Activated CD8-positive, alpha-beta T cell treated with anti-CD3 and anti-CD28 coated beads for 36 hours (primary cell): ENCODE measurements around the gene PML. TPM values are rescaled to one million over a fixed set of nuclear protein-coding genes. Genes with fewer than 3 reads are reported as not detected.

Experiments used
- ATAC-seq: fragments of 200-7000 bp; cut with Tn5 transposase; one replicate; pipeline ENCODE4 v1.10.0; 2021; ENCODE audit warnings: mild to moderate bottlenecking, moderate library complexity
- CTCF ChIA-PET: fragments of 350-600 bp; sonication (Branson Sonifier 250); formaldehyde crosslinking; loops from one replicate; lab custom pipeline; 2021; ENCODE audit warnings: antibody characterized with exemption; lab: Charles Lee
- POLR2A ChIA-PET: fragments of 350-600 bp; sonication (Branson Sonifier 250); formaldehyde crosslinking; loops from one replicate; lab custom pipeline; 2021; ENCODE audit warnings: antibody characterized with exemption; lab: Charles Lee
- DNase-seq: peaks from one replicate; pipeline ENCODE4 v3.0.0-alpha.2; 2020
- H3K27ac Mint-ChIP-seq: one replicate; pipeline ENCODE4 v1.8.0; 2021; ENCODE audit warnings: mild to moderate bottlenecking, mixed read lengths
- H3K27me3 Mint-ChIP-seq: one replicate; pipeline ENCODE4 v1.8.0; 2021; ENCODE audit warnings: mixed read lengths
- H3K36me3 Mint-ChIP-seq: one replicate; pipeline ENCODE4 v1.8.0; 2021; ENCODE audit warnings: low read depth, mixed read lengths
- H3K4me1 Mint-ChIP-seq: one replicate; pipeline ENCODE4 v1.8.0; 2021; ENCODE audit warnings: low read depth, mixed read lengths
- H3K4me3 Mint-ChIP-seq: one replicate; pipeline ENCODE4 v1.8.0; 2021; ENCODE audit warnings: mild to moderate bottlenecking, moderate library complexity, mixed read lengths
- H3K9me3 Mint-ChIP-seq: one replicate; pipeline ENCODE4 v1.8.0; 2021; ENCODE audit warnings: mixed read lengths
- CTCF ChIP-seq: fragments of 200-600 bp; IDR thresholded peaks from one replicate; pipeline ENCODE4 v1.8.0; 2022; ENCODE audit warnings: antibody characterized with exemption, mild to moderate bottlenecking
- intact Hi-C: fragments of 100-400 bp; cut with micrococcal nuclease; formaldehyde crosslinking; loops from one replicate; pipeline ENCODE4 v1.10.0; 2022
- total RNA-seq, 2 experiments: library from RNA; stranded (reverse); gene quantifications; one replicate each; pipeline ENCODE4 v1.2.3, GENCODE V29; 2021

The PML gene
- 10 to 100 TPM; 48.8 to 49.6 TPM for total RNA-seq

GRCh38 chr15:73994413-73994883 is at the start of gene PML:
PML (plus strand) TSS chr15:73994716; CDS start chr15:73994813, 97 bp downstream.
- CTCF ChIA-PET, result interaction anchor here (0.9 to 11.4 kb wide), 9 partner anchors 10 to 54 kb away, joined by 3 to 106 read pairs (median 5); no protein-coding TSS in a partner anchor
- Mint-ChIP-seq H3K9me3 (no peaks in the 10 kb centered on the region), H3K4me3 (peak within 1 kb of the TSS; percentile 91), H3K27ac (peak within 1 kb of the TSS; percentile 93), H3K4me1 (peaks cover 55% of the 10 kb centered on the region), H3K36me3 (peaks cover 28% of the 10 kb centered on the region), H3K27me3 (no peaks in the 10 kb centered on the region)
- ATAC-seq (peak; percentile 89), DNase-seq (peak; percentile 98)
- POLR2A ChIA-PET, result interaction anchor here (1.1 to 2.9 kb wide), 4 partner anchors 12 to 36 kb away, joined by 3 to 24 read pairs (median 9); no protein-coding TSS in a partner anchor
- TF ChIP-seq CTCF, result no peak
- intact Hi-C loops, result no loop called here

GRCh38 chr15:73945130-73945508 is 49.4 kb upstream of the PML start:
- no peaks in the 10 kb centered on the region for H3K9me3 Mint-ChIP-seq
- no peaks in the 10 kb centered on the region for H3K36me3 Mint-ChIP-seq
- no peak for ATAC-seq
- CTCF ChIA-PET, result interaction anchor here (0.7 to 1.7 kb wide), 2 partner anchors 17 to 28 kb away, joined by 3 to 4 read pairs; no protein-coding TSS in a partner anchor
- no peaks in the 10 kb centered on the region for H3K27me3 Mint-ChIP-seq
- no peak overlapping the region for H3K27ac Mint-ChIP-seq
- no peak overlapping the region for H3K4me3 Mint-ChIP-seq
- H3K4me1 Mint-ChIP-seq, result peaks cover 15% of the 10 kb centered on the region
- TF ChIP-seq CTCF, result no peak
- DNase-seq, result no peak
- intact Hi-C loops, result no loop called here
- POLR2A ChIA-PET, result no interaction called here

- no peaks in the 10 kb centered on the region for H3K27me3 Mint-ChIP-seq
- H3K9me3 Mint-ChIP-seq, result no peaks in the 10 kb centered on the region
These were observed 48.3 kb upstream of the PML start for GRCh38 chr15:73946046-73946721.

GRCh38 chr15:73946795-73947370 is 47.6 kb upstream of the PML start:
- POLR2A ChIA-PET, result no interaction called here
- TF ChIP-seq CTCF, result no peak
- DNase-seq (no peak), ATAC-seq (no peak)
- H3K4me3 Mint-ChIP-seq, result no peak overlapping the region
- peaks cover 14% of the 10 kb centered on the region for H3K4me1 Mint-ChIP-seq
- no peaks in the 10 kb centered on the region for H3K27me3 Mint-ChIP-seq
- H3K9me3 Mint-ChIP-seq, result no peaks in the 10 kb centered on the region
- H3K36me3 Mint-ChIP-seq, result no peaks in the 10 kb centered on the region
- no peak overlapping the region for H3K27ac Mint-ChIP-seq
- CTCF ChIA-PET, result interaction anchor here (1.6 kb wide), 1 partner anchor 19 kb away, joined by 5 read pairs; no protein-coding TSS in a partner anchor
- intact Hi-C loops, result no loop called here

More at GRCh38 chr15:73946046-73946721, 48.3 kb upstream of the PML start:
- ChIA-PET CTCF (interaction anchor here (1.6 kb wide), 1 partner anchor 18 kb away, joined by 5 read pairs; no protein-coding TSS in a partner anchor), POLR2A (no interaction called here)
- no peak overlapping the region for H3K27ac Mint-ChIP-seq
- no peak for DNase-seq
- TF ChIP-seq CTCF, result no peak
- intact Hi-C loops, result no loop called here
- no peak for ATAC-seq
- H3K36me3 Mint-ChIP-seq, result no peaks in the 10 kb centered on the region
- peaks cover 16% of the 10 kb centered on the region for H3K4me1 Mint-ChIP-seq
- no peak overlapping the region for H3K4me3 Mint-ChIP-seq
